Pulmonary artery endothelial cell (primary cell): ENCODE data around the gene DAGLB. TPM values are rescaled to one million over a fixed set of nuclear protein-coding genes. Genes with fewer than 3 reads are reported as not detected.
"Not testable (repeated sequence)": the region's sequence is repeated elsewhere in the genome, so short reads cannot be mapped to it uniquely, and the experiment has no call there.

Source experiments
- DNase-seq: peaks from one replicate; pipeline ENCODE4 v3.0.0-alpha.2; 2011; ENCODE audit warnings: low read depth, low spot score
- total RNA-seq: library from RNA; depleted of rRNA; stranded (reverse); fragments of >200 nt; gene quantifications from 2 replicates; pipeline ENCODE4 v1.2.3, GENCODE V29; 2014

Gene DAGLB
- total RNA-seq, 1 donor from 2014 or later: 14.0 TPM

DNA sequence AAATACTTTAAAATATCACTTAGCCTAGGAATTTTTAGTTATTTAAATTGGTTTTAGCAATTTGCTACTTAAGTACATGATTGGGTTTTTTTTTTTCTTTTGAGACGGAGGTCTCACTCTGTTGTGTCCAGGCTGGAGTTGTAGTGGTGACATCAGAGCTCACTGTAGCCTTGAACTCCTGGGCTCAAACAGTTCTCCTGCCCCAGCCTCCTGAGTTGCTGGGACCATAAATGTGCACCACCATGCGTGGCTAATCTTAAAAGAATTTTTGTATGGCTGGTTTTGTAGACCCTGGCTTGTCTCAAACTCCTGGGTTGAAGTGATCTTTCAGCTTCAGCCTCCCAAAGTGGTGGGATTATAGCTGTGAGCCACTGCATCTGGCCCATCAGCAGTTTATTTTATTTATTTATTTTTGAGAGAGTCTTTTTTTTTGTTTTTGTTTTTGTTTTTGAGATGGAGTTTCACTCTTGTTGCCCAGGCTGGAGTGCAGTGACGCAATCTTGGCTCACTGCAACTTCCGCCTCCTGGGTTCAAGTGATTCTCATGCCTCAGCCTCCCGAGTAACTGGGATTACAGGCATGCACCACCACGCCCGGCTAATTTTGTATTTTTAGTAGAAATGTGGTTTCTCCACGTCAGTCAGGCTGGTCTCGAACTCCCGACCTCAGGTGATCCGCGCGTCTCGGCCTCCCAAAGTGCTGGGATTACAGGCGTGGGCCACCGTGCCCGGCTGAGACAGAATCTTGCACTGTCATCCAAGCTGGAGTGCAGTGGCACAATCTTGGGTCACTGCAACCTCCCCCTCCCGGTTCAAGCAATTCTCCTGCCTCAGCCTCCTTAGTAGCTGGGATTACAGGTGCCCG lies 47.3 kb downstream of the DAGLB start:
- DNase-seq: not testable (repeated sequence)

DNA sequence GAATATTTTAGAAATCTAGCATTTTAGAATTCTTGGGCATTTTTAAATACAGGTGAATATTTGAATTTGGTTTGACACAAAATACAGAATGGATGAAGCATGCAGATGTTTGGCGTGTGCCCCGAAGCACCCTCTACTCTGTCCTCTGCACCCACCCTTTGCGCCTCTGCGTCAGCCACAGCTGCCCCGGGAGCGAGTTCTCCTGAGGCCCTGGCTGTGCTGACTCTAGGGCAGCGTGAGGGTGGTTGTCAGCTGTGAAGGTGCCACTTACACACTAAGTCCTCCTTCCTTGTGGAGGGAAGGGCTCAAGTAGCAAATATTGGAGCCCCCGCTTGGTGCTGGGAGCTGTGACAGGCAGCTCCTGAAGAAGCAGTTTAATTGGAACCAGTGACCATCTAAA lies 48.4 kb downstream of the DAGLB start:
- DNase-seq: no peak

DNA sequence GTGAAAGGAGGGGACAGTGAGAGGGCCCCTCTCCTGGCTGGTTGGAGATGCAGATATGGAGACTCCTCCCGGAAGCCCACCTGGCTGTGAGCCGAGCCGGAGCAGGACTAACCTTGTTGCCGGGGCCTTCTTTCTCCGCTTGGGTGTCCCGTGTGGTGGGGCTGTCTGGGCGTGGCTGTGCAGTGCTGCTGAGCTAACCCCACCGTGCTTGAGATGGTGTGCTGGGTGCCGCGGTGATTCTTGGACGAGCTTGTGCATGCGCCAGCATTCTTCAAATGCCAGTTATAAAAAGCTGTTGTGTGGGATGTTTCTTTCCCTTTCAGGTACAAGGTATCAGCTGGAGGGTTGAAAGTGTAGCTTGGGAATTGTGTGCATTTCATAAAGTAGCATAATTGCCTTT lies 48.8 kb downstream of the DAGLB start:
- no peak for DNase-seq

- not testable (repeated sequence) for DNase-seq
Observed at GRCh38 chr7:6397759-6398495, 49.8 kb downstream of the DAGLB start.

DNA sequence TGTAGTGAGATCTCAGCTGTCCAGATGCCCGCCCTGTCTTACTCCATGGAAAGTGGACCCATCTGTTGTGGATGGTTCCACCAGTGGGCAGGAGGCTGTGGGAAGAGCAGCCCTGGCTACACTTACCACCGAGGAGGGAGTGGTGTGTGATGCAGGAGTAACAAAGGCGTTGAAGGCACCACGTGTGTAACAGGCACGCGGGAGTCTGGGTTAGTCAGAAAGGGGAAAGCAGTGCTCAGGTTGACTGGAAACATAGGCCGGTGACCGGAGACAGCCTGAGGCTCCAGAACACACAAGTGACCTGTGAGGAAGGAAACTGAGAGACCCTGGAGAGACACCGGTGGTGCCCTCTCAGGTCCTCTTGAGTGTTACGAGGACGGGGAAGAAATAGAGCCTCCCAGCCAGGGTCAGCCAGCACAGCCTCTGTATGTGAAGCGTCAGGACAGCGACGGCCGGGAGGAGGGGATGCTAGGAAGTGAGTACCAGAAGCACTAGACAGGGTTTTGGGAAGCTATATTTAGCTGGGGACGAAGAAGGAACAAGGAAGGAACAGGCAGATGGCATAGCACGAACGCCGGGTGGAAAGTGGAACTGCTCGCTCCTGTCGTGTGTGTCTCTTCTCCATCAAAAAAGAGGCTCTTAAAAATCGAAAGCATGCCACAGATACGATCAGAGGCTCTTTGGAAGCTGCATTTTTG lies 51.7 kb downstream of the DAGLB start:
- no peak for DNase-seq

DNA sequence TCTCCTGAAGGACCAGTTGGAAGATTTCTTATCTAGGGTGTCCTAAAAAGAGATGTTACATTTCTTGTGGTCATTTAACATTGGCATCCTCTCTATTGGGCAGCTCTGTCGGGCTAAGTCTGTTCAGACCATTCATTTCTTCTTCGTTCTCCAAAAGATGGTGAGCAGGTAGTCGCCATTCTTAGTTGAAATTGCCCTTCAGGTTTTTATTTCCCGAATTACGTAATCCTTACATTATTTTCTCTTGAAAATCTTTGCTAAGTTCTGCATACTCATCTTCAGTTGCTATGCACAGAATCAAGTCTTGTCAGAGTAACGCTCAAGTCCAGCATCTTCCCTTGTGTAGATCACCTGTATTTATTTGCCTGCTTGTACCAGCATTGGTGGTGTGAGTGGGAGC lies 53.6 kb downstream of the DAGLB start:
- no peak for DNase-seq

- DNase-seq: no peak
Observed at GRCh38 chr7:6393667-6394056, 54.1 kb downstream of the DAGLB start.

DNA sequence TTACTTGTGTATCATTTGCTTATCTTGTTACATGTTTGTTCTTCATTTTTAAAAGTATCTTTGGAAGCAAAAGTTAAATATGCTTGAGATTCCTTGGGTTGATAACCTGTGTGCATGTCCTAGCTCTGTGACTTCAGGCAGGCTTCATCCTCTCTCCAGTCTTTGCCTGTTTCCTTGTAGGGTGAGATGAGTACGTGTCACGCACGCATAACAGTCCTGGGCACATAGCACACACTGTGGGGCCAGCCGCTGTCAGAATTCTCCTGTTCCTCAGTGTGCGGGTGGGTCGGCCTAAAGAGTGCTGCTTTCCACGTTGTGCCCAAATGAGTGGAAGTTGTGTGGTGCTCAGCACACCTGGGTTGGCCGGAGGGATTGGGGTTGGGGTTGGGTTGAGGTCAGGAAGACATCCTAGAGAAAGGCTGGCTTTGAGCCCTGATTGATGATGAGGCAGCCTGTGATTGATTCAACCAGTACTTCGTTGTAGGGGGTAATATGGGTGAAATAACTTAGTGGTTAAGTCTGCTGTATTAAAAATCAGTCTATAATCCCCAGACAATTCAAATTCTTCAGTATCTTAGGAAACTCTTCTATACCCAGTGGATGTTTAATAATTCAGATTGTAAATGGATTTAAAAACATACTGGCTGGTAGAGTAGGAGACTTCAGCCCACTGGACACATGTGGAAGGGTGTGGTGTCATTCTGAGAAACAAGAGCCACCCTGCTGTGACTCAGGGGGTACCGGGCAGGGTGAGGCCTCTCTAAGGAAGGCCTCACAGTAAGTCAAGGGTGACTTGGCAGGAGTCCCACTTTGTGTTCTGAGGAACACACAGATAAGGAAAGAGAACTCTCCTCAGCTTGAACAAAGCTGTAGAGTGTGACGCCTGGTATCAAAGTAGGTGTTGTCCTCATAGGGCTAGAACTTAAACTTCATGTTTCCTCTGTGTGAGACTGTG lies 54.8 kb downstream of the DAGLB start:
- peak; percentile 48 for DNase-seq

DNA sequence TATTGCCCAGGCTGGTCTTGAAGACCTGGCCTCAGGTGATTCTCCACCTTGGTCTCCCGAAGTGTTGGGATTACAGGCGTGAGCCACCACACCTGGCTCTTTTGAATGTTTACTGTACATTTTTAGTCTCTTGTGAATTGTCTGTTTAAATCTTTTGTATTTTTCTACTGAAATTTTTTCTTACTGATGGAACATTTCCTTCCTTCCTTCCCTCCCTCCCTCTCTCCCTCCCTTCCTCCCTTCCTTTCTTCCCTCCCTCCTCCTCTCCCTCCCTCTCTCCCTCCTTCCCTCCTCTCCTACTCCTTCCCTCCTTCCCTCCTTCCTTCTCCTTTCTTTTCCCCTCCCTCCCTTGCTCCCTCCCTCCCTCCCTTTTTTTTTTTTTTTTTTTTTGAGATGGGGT lies 58.0 kb downstream of the DAGLB start:
- DNase-seq: no peak

DNA sequence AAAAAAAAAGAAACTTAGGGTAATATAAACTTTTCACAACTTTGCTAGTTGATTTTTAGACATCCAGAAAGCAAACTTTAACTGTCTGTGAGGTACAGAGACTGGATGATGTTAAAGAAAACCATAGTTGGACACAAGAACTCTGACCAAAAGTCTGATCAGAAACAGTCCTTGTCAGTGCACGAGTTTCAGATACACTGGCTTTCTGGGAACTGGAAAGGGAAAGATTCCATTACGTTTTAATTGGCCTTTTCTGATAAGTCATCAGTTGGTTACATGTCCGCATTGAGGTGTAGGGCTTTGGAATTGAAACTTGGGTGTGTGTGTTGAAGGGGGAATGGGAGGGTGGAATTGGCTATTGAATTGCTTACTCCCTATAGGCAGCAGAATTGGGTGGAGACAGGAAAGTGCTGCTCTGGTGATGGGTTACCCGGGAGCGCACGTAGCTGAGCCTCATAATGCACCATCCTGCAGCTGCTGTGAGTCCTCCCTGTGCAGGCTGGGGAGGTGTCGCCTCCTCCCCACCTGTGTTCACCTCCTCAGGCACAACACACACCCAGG lies 59.9 kb downstream of the DAGLB start:
- DNase-seq: no peak

- DNase-seq: no peak
Observed at GRCh38 chr7:6386779-6387178, 61.0 kb downstream of the DAGLB start.

DNA sequence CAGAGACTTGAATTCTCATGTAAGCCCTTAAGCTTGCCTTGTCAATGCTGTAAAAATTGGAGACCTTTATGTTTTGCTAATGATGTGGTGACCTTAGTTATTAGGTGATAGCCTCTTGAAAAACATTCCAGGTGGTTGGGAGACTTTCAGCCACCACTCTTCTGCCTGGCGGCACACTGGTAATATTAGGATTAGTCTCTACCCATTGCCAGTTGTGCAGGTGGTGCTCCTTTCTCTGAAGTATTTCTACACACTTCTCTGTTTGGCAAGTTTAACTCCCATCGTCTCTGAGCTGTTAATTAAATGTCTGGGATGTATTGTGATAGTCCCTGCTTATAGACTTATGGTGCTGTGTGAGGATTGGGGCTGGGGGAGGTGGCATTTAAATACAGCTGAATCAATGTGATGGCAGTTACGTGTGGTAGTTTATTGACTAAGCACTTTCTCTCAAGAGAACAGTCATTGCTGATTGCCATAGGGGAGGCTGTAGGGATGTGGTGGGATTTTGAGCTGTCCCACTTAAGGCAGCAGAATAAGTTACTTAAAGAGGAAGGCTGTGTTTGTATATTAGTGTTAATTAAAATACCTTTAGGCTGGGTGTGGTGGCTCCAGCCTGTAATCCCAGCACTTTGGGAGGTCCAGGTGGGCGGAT lies 61.7 kb downstream of the DAGLB start:
- DNase-seq: no peak

GRCh38 chr7:6385110-6385781 lies 62.5 kb downstream of the DAGLB start:
- DNase-seq: peak; percentile 78

DNA sequence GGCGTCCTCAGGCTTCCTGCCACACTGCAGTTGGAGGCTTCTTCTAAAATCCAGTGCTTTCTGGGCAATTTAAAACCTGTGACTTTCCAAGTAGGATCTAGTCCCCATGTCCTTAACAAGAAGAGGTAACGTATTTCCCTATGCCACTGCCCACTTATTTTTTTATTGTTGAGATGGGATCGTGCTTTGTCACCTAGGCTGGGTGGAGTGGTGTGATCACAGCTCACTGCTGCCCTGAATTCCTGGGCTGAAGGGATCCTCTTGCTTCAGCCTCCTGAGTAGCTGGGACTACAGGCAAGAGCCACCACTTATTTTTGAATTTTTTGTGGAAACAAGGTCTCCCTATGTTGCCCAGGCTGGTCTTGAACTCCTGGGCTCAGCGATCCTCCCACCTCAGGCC lies 63.4 kb downstream of the DAGLB start:
- no peak for DNase-seq

DNA sequence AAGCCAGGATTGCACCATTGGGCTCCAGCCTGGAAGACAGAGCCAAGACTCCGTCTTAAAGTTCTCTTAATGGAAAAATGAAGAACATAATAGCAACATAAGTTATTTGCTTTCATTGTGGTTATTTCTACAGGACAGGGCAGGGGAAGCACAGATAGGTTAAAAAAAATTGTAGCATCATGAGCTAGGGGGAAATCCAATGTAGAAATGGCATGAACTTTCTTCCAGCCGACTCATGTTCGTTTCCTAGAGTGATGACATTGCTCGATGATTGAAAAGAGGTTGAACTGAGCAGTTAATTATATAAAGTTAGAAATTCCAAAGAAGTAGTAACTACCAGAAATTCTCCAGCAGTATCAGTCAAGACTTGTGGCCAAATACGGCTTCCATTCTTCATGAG lies 64.9 kb downstream of the DAGLB start:
- no peak for DNase-seq

DNA sequence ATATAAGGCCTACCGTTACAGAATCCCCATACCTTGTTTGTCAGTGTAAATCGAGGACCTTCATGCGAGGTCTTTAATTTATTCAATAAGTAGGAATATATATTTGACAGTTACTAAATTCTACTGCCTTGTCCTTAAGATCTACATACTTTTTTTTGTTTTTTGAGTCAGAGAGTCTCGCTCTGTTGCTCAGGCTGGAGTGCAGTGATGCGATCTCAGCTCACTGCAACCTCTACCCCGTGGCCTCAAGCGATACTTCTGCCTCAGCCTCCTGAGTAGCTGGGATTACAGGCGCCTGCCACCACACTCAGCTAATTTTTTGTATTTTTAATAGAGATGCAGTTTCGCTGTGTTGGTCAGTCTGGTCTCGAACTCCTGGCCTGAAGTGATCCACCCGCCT lies 65.9 kb downstream of the DAGLB start:
- not testable (repeated sequence) for DNase-seq

GRCh38 chr7:6380310-6381095 lies 67.3 kb downstream of the DAGLB start:
- DNase-seq: no peak

- DNase-seq: no peak
Observed at GRCh38 chr7:6379886-6380285, 67.9 kb downstream of the DAGLB start.

GRCh38 chr7:6378556-6378955 lies 69.2 kb downstream of the DAGLB start:
- DNase-seq: not testable (repeated sequence)
